ENCODE results near the gene NCAPH2. TPM values are rescaled to one million over a fixed set of nuclear protein-coding genes. Genes with fewer than 3 reads are reported as not detected.

Gene NCAPH2
- total RNA-seq, result 71.5 and 77.0 TPM in 2 replicates

DNA sequence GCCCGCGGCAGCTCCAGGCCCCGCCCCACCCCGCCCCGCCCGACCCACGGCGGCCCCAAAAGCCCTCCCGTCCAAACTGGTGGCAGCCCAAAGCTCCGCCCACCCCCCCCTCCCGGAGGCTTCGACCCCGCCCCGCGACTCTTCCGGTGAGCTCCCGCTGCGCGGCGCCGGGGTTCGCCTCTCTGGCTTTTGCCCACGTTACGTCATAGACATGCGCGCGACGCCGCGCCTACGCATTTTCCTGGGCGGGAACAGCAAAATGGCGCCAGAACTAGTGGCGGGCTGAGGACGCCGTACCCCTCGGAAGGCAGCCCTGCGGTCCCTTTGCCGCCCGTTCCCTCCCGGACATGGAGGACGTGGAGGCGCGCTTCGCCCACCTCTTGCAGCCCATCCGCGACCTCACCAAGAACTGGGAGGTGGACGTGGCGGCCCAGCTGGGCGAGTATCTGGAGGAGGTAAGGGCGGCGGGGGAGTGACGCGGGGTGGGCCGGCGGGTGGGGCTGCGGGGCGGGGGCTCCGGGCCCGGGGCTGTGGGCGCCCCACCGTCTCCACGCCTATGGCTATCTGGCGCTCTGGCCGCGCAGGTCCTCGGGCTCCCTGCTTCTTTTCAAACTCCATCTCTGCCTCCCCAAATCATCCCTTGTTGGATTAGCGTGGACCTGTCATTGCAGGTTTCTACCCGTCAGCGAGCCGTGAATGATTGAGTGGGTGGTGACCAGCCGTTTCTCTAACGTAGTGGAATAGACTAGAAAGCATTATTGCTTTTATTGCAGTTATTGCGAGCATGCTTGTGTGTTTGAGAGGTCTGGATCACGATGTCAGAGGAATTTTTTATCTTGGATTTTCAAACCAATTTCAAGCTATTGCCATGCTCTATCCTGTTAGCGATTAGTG is at the start of gene NCAPH2:
Gene NCAPH2, plus strand, starts transcription at position 234 of the 894 bp plus-strand sequence. Its CDS starts 114 bp downstream, at position 348.

DNA sequence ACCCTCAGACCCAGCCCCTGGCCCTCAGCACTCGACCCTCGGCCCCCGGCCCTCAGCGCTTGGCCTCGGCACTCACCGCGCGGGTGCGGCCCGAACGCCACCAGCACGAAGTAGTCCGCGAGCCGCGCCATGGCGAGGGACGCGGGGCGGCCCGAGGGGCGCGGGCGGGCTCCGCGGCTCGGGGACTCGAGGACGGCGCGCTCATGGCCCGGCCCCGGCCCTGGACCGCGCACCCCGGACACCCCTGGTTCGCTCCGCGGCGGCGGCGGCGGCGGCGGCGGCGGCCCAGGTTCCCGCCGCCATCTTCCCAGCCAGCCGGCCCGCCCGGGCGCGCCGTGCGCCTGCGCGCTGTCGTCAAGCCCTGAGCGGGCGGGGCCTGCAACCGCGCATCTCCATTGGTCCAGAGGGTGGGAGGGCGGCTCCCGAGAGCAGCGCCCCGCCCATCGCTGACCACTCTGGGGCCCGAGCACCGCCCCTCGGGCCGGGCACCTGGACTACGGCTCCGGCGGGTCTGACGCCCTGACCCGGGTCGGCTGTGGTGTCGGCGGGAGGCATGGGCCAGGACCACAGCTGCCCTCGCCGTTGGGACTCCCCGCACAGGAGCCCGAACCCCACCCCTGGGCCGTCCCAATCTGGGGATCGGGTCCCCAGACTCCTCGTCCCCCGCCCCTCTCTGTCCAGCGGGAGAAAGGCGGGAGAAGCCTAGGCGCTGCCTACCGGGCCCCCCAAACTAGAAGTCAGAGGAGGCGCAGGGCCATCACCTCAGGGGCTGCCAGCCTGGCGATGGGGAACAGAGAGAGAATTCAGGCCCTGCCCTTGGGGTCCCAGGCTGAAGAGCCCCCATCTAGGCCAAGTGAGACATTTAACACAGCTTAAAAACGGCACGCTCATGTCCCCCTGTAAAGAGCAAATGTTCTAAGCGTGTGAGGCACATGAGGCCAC is 33.0 kb upstream of the NCAPH2 start, which contains the start of gene SBF1:
Gene SBF1, minus strand, starts transcription at position 326 of the 942 bp plus-strand sequence. Its CDS starts 195 bp downstream, at position 131.

DNA sequence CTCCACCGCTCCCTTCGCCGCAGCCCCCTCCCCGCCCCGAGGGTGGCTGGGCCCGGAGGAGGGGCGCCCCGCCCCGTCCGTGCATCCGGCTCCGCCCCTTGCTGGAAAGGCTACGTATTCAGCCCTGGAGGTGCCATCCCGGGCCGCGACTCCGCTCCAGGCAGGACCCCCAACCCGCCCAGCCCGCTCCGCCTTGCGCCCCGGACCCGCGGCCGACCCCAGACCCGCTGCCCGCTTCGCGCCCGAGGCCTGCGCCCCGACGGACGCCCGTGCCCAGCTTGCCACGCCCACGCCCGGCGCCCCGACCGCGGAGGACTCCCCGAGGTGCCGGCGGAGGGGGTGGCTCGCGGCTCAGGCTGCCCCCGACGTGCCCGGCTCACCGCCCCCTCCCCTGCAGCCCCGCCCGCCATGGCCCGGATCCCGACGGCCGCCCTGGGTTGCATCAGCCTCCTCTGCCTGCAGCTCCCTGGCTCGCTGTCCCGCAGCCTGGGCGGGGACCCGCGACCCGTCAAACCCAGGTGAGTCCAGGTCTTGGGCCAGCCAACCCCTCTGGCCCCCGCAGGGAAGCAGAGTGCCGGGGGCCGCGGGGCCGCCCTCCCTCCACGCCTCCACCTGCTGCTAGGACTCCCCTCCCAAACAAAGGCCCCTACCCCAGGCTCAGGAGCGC is 26.5 kb upstream of the NCAPH2 start, which contains the start of gene ADM2:
Gene ADM2, plus strand, starts transcription at position 104 of the 667 bp plus-strand sequence. Its CDS starts 305 bp downstream, at position 409.

DNA sequence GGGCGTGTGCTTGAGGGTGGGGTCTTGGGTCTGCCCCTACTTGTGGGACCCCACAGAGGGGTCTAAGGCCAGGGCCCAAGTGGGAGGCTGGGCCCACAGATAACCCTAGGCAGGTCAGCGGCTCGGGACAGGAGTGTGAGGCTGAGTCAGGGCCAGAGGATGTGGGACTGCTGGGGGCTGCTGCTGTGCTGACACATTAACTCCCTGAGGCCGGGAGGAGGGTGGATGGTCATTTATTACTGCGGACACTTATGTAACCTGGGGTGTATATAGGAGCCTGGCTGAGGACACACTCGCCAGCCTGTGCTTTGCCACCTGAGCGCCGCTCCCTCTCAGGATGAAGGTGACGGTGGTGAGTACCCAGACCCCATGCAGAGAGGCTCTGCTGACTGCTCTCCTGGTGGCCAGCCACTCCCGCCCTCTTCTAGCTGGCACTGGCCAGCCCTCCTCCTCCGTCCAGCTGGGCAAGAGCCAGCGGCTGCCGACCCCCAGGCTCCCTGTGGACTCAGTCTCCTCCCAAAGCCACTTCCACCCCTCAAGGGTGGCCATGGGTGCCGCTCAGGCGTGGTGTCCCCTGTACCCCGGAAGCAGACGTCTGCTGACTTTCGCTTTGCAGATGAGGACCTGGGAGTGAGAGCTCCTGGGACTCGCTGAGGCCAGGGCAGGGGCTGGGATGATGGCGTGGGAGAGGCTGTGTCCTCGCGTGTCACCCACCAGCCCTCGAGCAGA is 21.3 kb upstream of the NCAPH2 start, which contains the start of gene MIOX:
Gene MIOX, plus strand, starts transcription at position 299 of the 729 bp plus-strand sequence. Its CDS starts 39 bp downstream, at position 338.

DNA sequence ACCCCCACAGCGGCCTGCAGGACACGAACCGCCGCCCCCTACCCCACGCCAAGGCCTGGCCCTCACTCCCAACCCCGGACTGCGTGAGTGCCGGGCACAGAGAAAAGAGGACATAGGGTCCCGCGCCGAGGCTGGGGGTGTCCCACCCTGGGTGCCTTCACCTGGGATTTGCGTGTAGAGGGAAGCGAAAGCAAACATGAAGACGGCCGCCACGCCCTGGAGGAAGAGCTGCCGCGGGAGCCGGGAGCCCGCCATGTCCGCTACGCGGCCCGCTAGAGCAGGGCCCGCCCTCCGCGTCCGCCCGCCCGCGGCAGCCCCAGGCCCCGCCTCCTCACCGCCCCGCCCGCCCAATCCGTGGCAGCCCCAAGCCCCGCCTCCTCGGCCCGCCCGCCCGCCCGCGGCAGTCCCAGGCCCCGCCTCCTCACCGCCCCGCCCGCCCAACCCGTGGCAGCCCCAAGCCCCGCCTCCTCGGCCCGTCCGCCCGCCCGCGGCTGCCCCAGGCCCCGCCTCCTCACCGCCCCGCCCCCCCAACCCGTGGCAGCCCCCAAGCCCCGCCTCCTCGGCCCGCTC is 518 bp upstream of the NCAPH2 start, which contains the start of gene LMF2:
Gene LMF2, minus strand, starts transcription at position 282 of the 570 bp plus-strand sequence. Its CDS starts 27 bp downstream, at position 255.

DNA sequence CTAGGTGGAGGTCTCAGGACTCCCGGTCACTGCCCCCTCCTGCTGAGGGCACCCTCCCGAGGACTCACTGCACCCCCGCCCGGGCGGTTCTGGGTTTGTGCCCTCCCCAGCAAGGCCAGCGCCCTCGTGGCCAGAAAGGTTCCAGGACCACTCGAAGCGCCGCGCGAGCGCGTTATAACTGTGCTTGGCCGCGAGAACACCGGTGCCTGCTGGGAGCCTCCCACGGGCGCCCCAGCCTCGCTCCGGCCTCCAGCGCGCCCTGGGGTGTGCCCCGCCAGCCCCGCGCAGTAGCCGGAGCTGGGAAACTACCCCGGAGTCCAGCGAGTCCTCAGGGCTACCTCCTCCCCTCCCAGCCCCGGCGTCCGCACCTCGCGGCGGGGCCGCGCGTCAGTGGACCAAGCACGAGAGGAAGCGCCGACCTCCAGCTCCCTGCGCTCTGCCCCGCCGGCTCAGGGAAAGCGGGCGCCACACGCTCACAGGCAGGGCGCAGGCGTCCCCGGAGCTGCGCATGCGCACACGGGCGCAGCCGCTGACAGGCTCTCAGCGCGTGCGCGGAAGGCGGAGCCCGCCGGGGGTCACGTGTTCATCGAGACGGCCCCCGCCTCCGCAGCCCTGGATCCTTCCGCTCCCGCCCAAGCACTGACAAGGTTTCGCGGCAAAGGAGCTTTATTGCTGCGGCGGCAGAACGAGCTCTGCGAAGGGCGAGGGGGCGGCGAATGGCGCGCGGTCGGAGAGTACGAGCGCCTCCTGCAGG is 17.3 kb downstream of the NCAPH2 start, which contains the start of gene SCO2:
Gene SCO2, minus strand, starts transcription at position 495 of the 754 bp plus-strand sequence. CDS start 1,187 bp downstream, outside the sequence.

DNA sequence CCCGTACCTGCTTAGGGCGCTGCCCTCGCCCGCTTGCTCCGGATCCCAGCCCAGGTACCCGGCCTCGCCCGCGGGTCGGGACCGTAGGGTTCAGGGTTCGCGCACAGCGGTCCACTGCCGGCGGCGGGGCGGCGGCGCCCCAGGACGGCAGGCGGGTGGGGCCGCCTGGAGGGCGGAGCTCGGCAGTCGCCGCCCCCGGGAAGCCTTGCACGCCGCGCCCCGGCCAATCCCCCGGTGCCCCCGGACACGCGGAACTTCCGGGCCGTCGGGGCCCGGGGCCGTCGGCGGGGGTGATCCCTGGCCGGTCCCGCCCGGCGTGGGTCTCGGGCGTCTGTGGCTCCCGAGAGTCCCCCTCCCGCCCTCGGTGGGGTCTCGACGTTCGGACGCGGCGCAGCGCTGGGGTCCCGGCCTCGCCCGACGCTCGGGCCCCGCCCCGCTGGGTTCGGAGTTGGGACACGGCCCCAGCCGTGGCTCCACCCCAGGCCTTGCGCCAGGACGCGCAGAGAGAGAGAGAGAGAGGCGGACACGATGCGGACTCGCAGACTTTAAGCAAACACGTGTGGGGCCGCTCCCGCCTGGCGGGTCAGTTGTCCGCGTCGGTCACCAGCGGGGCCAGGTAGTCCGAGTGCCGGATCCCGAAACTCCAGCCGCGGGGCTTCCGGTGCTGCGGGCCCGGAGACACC is 22.0 kb downstream of the NCAPH2 start, which contains the start of gene TYMP:
Gene TYMP, minus strand, starts transcription at position 116 of the 683 bp plus-strand sequence. CDS start 303 bp downstream, outside the sequence.

DNA sequence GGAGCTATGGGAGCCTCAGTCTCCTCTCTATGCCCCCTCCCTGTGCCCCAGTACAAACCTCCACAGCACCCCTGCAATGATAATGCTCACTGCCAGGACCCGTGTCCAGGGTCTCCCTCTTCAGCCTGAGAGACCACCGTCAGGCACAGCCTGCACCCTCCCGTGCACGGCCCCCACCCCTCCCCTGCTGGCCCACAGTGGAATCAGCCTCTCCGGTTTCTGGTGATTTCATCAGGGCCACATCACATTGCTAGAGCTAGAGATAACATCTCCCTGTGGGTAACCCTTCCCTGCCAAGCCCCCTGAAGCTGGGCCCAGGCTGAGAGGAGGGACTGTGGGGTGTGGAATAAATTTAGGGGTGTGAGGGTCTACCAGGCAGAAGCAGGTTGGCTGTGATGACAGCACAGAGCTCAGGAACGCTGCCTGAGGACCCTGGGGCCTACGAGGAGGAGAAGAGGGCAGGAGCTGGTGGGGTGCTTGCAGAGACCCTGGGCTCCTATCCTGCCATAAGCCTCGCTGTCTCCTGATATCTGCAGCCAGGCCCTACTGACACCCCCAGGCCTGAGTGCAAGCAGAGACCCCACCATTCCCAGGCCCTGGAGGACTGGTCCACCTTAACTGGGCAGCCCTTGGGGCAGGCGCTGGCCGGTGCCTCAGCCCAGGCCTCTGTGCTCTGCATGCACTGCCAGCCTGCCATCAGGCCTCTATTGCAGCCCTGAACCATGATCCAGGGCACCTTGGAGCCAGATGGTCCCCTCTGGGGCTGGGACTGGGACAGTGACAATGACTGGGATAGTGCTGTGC is 37.7 kb downstream of the NCAPH2 start, which contains the start of gene KLHDC7B:
Gene KLHDC7B, plus strand, starts transcription at position 378 of the 804 bp plus-strand sequence. Its CDS starts 345 bp downstream, at position 723.

DNA sequence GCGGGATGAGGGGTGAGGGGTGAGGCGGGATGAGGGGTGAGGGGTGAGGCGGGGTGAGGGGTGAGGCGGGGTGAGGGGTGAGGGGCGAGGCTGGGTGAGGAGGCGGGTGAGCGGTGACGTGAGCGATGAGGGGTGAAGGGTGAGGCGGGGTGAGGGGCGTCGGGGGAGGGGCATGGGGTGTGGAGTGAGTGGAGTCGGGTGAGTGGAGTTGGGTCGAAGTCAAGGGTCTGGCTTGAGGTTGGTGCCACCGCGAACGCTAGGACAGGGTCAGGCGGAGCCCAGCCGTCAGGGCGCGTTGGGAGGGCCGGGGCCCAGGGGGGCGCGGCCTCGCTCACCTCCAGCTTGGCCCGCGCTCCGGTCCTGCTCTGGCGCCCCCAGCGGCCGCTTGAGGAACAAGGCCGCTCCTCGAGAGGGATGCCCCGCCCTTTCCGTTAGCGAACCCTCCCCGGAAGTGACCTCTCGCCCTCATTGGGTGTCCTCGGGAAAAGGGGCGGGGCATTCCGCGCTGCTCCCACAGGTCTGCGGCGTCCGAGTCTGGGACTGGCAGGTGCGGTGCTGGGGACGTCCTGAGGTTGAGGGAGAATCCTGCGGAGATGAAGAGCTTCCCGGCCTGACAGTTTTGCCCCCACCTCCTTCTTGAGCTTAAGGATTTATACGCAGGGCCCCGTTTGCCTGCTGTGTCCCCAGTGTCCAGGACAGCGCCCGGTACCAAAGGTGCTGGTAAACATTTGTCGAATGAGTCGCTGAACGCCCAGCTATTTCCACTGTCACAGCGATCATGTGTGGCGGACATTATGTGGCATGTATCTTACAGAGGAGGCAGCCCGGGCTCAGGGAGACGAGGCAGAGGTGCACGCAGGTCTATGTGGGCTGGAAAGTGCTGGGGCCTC is 54.7 kb downstream of the NCAPH2 start, which contains the start of gene SYCE3:
Gene SYCE3, minus strand, starts transcription at position 397 of the 890 bp plus-strand sequence. CDS start 6,514 bp downstream, outside the sequence.

Other genes with a start within 250 kb of the NCAPH2 start
- gene MAPK12, start 246.5 kb upstream of the NCAPH2 start, total RNA-seq, result 32.1 and 32.3 TPM in 2 replicates
- gene MAPK11, start 237.8 kb upstream of the NCAPH2 start, total RNA-seq, result 4.4 and 5.5 TPM in 2 replicates
- gene PLXNB2, start 200.6 kb upstream of the NCAPH2 start, total RNA-seq, result 100 and 107 TPM in 2 replicates
- gene DENND6B, start 181.2 kb upstream of the NCAPH2 start, total RNA-seq, result 1.2 and 1.3 TPM in 2 replicates
- gene PPP6R2, start 164.9 kb upstream of the NCAPH2 start, total RNA-seq, result 38.1 and 40.5 TPM in 2 replicates
- gene SBF1, start 33.2 kb upstream of the NCAPH2 start, total RNA-seq, result 52.0 and 54.1 TPM in 2 replicates
- 4.7 and 4.8 TPM in 2 replicates for gene ADM2, start 26.7 kb upstream of the NCAPH2 start, total RNA-seq
- 0.17 TPM in 1 of 2 replicates, not detected in the other for gene MIOX, start 21.4 kb upstream of the NCAPH2 start, total RNA-seq
- gene LMF2, start 522 bp upstream of the NCAPH2 start, total RNA-seq, result 86.4 and 92.3 TPM in 2 replicates
- 0.30 and 1.8 TPM in 2 replicates for gene SCO2, start 17.4 kb downstream of the NCAPH2 start, total RNA-seq
- gene TYMP, start 21.8 kb downstream of the NCAPH2 start, total RNA-seq, result 16.9 and 19.0 TPM in 2 replicates
- 0.17 TPM in 1 of 2 replicates, not detected in the other for gene KLHDC7B, start 37.7 kb downstream of the NCAPH2 start, total RNA-seq
- gene SYCE3, start 54.7 kb downstream of the NCAPH2 start, total RNA-seq, result not detected in 2 replicates
- gene CPT1B, start 70.2 kb downstream of the NCAPH2 start, total RNA-seq, result 0.17 and 1.0 TPM in 2 replicates
- 31.8 and 37.3 TPM in 2 replicates for gene CHKB, start 74.6 kb downstream of the NCAPH2 start, total RNA-seq
- 0.17 and 0.59 TPM in 2 replicates for gene MAPK8IP2, start 92.6 kb downstream of the NCAPH2 start, total RNA-seq
- 16.6 and 17.4 TPM in 2 replicates for gene ARSA, start 119.9 kb downstream of the NCAPH2 start, total RNA-seq
- gene SHANK3, start 164.6 kb downstream of the NCAPH2 start, total RNA-seq, result 0.50 and 0.59 TPM in 2 replicates
- gene ACR, start 230.0 kb downstream of the NCAPH2 start, total RNA-seq, result not detected in 2 replicates

All from bronchus fibroblast of lung (primary cell).